Adrenal gland (tissue), 12 donors: ENCODE data around the gene DNAH11. TPM values are rescaled to one million over a fixed set of nuclear protein-coding genes. Genes with fewer than 3 reads are reported as not detected.

Experiments used
- DNase-seq, 7 donors: peaks; one replicate each; pipeline ENCODE4 v3.0.0-alpha.2; 2019 to 2020
- H3K27ac ChIP-seq, 5 donors: fragments of 200-600 bp; sonication (generic) in 4 of 5; 1 replicate in 3 of 5; 2 replicates in 2 of 5; pipeline versions ENCODE4 v1.5.1 to v1.8.0; 2016 to 2020; ENCODE audit warnings: mild to moderate bottlenecking in 1 of 5
- H3K27me3 ChIP-seq: fragments of 200-600 bp; 2 replicates; pipeline ENCODE4 v1.8.0; 2021
- H3K36me3 ChIP-seq, 2 donors: fragments of 200-600 bp; replicated peaks in 1 of 2; 1 replicate in 1 of 2; 2 replicates in 1 of 2; pipeline versions ENCODE4 v1.5.1 to v1.8.0; 2018 to 2022
- H3K4me1 ChIP-seq, 2 donors: fragments of 200-600 bp; replicated peaks in 1 of 2; 1 replicate in 1 of 2; 2 replicates in 1 of 2; pipeline versions ENCODE4 v1.5.1 to v1.8.0; 2018 to 2021
- H3K4me3 ChIP-seq, 4 donors: fragments of 200-600 bp; sonication (generic) in 3 of 4; one replicate each; pipeline ENCODE4 v1.5.1; 2016 to 2018
- H3K9me3 ChIP-seq, 3 donors: fragments of 200-600 bp; sonication (generic) in 1 of 3; replicated peaks in 1 of 3; 1 replicate in 2 of 3; 2 replicates in 1 of 3; pipeline versions ENCODE4 v1.5.1 to v1.8.0; 2016 to 2021
- CTCF ChIP-seq, 6 experiments: fragments of 450-650 bp in 4 of 6; fragments of 200-600 bp in 2 of 6; sonication (generic) in 1 of 6; IDR thresholded peaks; 1 replicate in 5 of 6; 2 replicates in 1 of 6; pipeline versions ENCODE4 v1.5.1 to v1.8.0; 2016 to 2021; ENCODE audit warnings: antibody characterized with exemption in 6 of 6, mild to moderate bottlenecking in 2 of 6, moderate library complexity in 1 of 6
- POLR2A ChIP-seq, 2 donors: fragments of 450-650 bp; IDR thresholded peaks; one replicate each; pipeline ENCODE4 v1.6.1; 2017; ENCODE audit warnings: antibody characterized with exemption in 2 of 2, mild to moderate bottlenecking in 2 of 2, moderate library complexity in 1 of 2
- WGBS, 4 donors: extraction: QIAGEN DNeasy Blood & Tissue Kit in 2 of 4; methylation state at CpG; one replicate each; pipeline versions ENCODE4 v1.1.5 to v1.1.7; 2013 to 2017; 5-methylcytosine and 5-hydroxymethylcytosine counted together
- intact Hi-C, 2 donors: fragments of 100-400 bp; cut with DNase I; formaldehyde crosslinking; loops; one replicate each; pipeline versions ENCODE4 v1.14.1 to v1.15.0; 2022 to 2023
- polyA plus RNA-seq, 3 donors: library from polyadenylated mRNA; stranded (reverse); fragments of 200-250 nt in 2 of 3; fragments of 350-450 nt in 1 of 3; fragmentation: Illumina TruSeq in 1 of 3; extraction: RNeasy Lipid Tissue Mini Kit (QIAGEN cat#74804) in 1 of 3; gene quantifications; one replicate each; pipeline ENCODE4 v1.2.3, GENCODE V29; 2013 to 2014
- total RNA-seq, 9 donors: library from RNA; depleted of rRNA in 4 of 9; stranded (reverse); fragments of >200 nt in 4 of 9; fragments of 120-200 nt in 1 of 9; fragmentation: NEBNext Ultra II Directional in 1 of 9; extraction: Animal tissue kit (Norgen Biotek cat#: 25700) in 1 of 9; gene quantifications; one replicate each; pipeline versions ENCODE4 v1.1.0 to v1.2.4, GENCODE V29; 2013 to 2023
- donor health status: healthy with polysubstance abuse.
- donor health status: Bipolar disorder and iron deficiency.
- donor health status: DM: yes; HTN: yes; CAD: no.
- donor health status: DM: no; HTN: no; CAD: no.
- donor health status: DM: no; HTN: no; CAD: no.
- donor health status: DM: yes; HTN: yes; CAD: no.

The DNAH11 gene
- total and polyA plus RNA-seq, 12 donors: 5.1 to 77.7 (median 23.1) TPM

DNA sequence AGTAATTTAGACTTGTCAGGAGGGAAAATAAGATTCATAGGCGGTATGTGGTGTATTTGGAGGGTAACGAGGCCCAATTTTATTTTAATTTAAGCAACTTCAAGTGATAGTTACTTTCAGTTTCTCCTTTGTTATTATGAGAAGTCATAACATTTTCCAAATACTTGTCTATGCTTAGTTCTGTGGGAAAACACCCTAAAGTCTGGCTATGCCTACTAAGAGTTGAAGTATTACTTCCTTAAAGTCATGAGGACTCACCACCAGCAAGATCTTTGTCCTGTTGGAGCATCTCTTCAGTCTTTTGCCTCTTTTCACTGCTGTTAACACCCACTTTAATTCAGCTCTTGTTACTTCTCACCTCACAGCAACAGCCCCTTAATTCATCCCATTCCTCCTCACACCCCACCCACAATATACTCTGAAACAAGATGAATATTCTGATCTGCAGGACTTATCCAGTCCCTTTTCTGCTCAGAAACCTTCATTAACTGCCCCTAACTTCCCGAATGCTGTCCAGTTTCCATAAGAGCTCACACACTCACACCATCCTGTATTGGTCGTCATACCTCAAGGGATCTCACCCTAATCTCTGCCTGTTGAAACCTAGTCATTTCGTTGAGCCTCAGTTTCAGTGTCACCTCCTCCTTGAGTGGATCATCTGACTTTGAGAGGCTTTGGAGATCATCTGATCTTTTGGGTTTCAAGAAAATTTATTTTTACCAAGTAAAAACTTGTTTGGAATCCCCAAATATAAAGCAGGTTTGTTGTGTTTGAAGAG, 61.3 kb downstream of the DNAH11 start:
- H3K4me3 ChIP-seq: no peak overlapping the region
- no peak for TF ChIP-seq CTCF (IDR thresholded peaks at IDR 0.05)
- no peak for TF ChIP-seq POLR2A (IDR thresholded peaks at IDR 0.05)
- H3K4me1 ChIP-seq: no peaks in the 10 kb centered on the region
- no peak for DNase-seq
- intact Hi-C loops: no loop called here
- no peaks in the 10 kb centered on the region for H3K36me3 ChIP-seq
- no peaks in the 10 kb centered on the region for H3K27me3 ChIP-seq
- H3K27ac ChIP-seq: no peak overlapping the region
- H3K9me3 ChIP-seq: no peaks in the 10 kb centered on the region
- 81 to 89% (median 88%) methylated on average over 5 of the region's 5 CpGs for WGBS, 4 donors

DNA sequence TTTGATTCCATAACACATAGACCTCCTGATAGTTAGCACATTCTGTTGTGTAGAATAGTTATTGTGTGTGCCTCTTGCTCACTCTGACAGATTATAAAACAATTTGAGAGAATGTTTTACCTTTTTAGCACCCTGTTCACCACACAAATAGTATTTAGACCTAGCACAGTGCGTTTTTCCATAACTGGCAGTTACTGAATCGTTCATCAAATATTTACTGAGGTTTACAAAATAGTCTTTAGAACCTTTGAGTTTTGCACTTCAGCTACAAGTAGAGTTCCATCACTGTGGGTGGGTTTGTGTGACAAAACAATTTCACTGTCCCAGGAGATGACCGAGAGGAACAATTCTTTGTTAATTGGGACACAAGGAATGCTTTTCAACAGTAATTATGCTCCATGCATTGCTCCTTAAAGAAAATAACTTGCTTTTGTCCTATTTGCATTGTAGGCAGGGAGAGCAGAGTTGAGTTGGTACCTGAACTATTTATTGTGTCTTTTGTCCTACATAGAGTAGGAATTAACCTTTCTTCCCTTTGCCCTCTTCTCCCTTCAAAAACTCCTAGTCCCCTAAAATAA, 62.3 kb downstream of the DNAH11 start:
- no peak overlapping the region for H3K4me3 ChIP-seq
- H3K4me1 ChIP-seq: no peaks in the 10 kb centered on the region
- H3K9me3 ChIP-seq: no peaks in the 10 kb centered on the region
- no peak for DNase-seq
- WGBS, 4 donors: 76 to 86% (median 83%) methylated on average over 3 of the region's 3 CpGs
- intact Hi-C loops: no loop called here
- no peaks in the 10 kb centered on the region for H3K36me3 ChIP-seq
- H3K27ac ChIP-seq: no peak overlapping the region
- TF ChIP-seq POLR2A (IDR thresholded peaks at IDR 0.05): no peak
- no peak for TF ChIP-seq CTCF (IDR thresholded peaks at IDR 0.05)
- no peaks in the 10 kb centered on the region for H3K27me3 ChIP-seq

GRCh38 chr7:21608465-21608864, 65.6 kb downstream of the DNAH11 start:
- intact Hi-C loops: no loop called here
- TF ChIP-seq POLR2A (IDR thresholded peaks at IDR 0.05) (no peak), CTCF (IDR thresholded peaks at IDR 0.05) (no peak)
- H3K9me3 ChIP-seq: no peaks in the 10 kb centered on the region

DNA sequence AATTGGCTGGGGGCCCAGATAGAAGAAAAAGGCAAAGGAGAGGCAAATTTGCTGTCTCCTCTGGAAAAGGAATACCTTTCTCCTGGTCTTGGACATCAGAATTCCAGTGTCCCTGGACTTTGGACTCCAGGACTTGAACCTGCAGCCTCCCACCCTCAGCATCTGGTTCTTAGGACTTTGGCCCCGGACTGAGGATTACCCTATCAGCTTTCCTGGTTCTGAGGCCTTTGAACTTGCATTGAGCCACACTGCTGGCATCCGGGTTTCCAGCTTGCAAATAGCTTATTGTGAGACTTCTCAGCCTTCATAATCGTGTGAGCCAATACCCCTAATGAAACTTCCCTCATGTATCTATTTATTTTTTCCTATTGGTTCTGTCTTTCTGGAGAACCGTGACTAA, 68.3 kb downstream of the DNAH11 start:
- no peaks in the 10 kb centered on the region for H3K36me3 ChIP-seq
- intact Hi-C loops: no loop called here
- no peaks in the 10 kb centered on the region for H3K9me3 ChIP-seq
- no peaks in the 10 kb centered on the region for H3K27me3 ChIP-seq
- no peak overlapping the region for H3K27ac ChIP-seq
- no peaks in the 10 kb centered on the region for H3K4me1 ChIP-seq
- no peak for TF ChIP-seq CTCF (IDR thresholded peaks at IDR 0.05)
- no peak for TF ChIP-seq POLR2A (IDR thresholded peaks at IDR 0.05)
- no peak for DNase-seq
- 72 to 93% (median 85%) methylated on average over 4 of the region's 4 CpGs for whole genome bisulfite sequencing, 4 donors
- H3K4me3 ChIP-seq: no peak overlapping the region

More at GRCh38 chr7:21608465-21608864, 65.6 kb downstream of the DNAH11 start:
- no peaks in the 10 kb centered on the region for H3K36me3 ChIP-seq
- H3K27me3 ChIP-seq: no peaks in the 10 kb centered on the region
- H3K27ac ChIP-seq: no peak overlapping the region
- H3K4me3 ChIP-seq: no peak overlapping the region
- no peak for DNase-seq
- 69 to 79% (median 74%) methylated on average over 3 of the region's 3 CpGs for WGBS, 4 donors
- no peaks in the 10 kb centered on the region for H3K4me1 ChIP-seq
